Measurements from ENCODE around the gene SLC6A3.

Gene SLC6A3

DNA sequence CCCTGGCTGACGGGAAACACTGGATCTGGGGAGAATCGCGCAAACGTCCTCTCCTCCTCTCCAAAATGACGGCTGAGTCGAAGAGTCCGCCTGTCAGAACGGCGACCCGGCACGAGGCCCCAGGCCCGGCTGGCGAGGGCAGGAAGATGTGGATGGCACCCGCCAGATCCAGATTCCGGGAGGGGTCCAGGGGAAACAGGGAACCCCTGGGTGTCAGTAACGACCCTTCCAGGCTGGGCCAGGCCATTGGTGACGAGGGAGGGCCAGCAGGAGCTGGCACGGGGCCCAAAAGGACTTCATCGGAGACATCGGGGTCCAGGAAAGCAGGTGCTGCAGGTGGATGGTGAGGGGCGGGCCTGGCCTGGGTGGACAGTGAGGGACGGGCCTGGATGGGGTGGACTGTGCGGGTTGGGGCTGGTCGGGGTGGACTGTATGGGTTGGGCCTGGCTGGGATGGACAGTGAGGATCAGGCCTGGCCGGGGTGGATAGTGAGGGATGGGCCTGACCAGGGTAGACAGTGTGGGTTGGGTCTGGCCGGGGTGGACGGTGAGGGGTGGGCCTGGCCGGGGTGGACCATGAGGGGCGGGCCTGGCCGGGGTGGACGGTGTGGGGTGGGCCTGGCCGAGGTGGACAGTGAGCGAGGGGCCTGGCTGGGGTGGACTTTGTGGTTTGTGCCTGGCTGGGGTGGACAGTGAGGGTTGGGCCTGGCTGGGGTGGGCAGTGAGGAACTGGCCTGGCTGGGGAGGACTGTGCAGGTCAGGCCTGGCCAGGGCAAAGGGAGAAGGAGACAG lies 14.0 kb downstream of the SLC6A3 start:
- no peaks in the 10 kb centered on the region for H3K27me3 ChIP-seq (ENCODE audit: control insufficient read depth, insufficient read depth, low read length)
- no peaks in the 10 kb centered on the region for H3K9me3 ChIP-seq (ENCODE audit: control insufficient read depth, low read length)
- no peaks in the 10 kb centered on the region for H3K36me3 ChIP-seq (ENCODE audit: control insufficient read depth, insufficient read depth, low read length)
- H3K79me2 ChIP-seq, result no peaks in the 10 kb centered on the region
- TF ChIP-seq, protein P1, sequence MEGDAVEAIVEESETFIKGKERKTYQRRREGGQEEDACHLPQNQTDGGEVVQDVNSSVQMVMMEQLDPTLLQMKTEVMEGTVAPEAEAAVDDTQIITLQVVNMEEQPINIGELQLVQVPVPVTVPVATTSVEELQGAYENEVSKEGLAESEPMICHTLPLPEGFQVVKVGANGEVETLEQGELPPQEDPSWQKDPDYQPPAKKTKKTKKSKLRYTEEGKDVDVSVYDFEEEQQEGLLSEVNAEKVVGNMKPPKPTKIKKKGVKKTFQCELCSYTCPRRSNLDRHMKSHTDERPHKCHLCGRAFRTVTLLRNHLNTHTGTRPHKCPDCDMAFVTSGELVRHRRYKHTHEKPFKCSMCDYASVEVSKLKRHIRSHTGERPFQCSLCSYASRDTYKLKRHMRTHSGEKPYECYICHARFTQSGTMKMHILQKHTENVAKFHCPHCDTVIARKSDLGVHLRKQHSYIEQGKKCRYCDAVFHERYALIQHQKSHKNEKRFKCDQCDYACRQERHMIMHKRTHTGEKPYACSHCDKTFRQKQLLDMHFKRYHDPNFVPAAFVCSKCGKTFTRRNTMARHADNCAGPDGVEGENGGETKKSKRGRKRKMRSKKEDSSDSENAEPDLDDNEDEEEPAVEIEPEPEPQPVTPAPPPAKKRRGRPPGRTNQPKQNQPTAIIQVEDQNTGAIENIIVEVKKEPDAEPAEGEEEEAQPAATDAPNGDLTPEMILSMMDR (IDR thresholded peaks at IDR 0.05), result no peak
- H3K4me1 ChIP-seq, result no peaks in the 10 kb centered on the region
- H2AFZ ChIP-seq, result no peak overlapping the region
- no peak overlapping the region for H3K27ac ChIP-seq
- no peak overlapping the region for H3K4me3 ChIP-seq (ENCODE audit: low read depth, low read length)
- no peak overlapping the region for H3K4me2 ChIP-seq (ENCODE audit: low read length)
- no peak overlapping the region for H3K9ac ChIP-seq

- no peaks in the 10 kb centered on the region for H3K9me3 ChIP-seq (ENCODE audit: control insufficient read depth, low read length)
Observed at GRCh38 chr5:1430121-1430795, 15.0 kb downstream of the SLC6A3 start.

GRCh38 chr5:1429496-1429895 lies 15.7 kb downstream of the SLC6A3 start:
- no peak overlapping the region for H3K4me2 ChIP-seq (ENCODE audit: low read length)
- H3K36me3 ChIP-seq (ENCODE audit: control insufficient read depth, insufficient read depth, low read length), result no peaks in the 10 kb centered on the region
- H3K27ac ChIP-seq, result no peak overlapping the region
- H3K9me3 ChIP-seq (ENCODE audit: control insufficient read depth, low read length), result no peaks in the 10 kb centered on the region
- no peak overlapping the region for H2AFZ ChIP-seq
- TF ChIP-seq, protein P1 (IDR thresholded peaks at IDR 0.05), result no peak
- no peaks in the 10 kb centered on the region for H3K4me1 ChIP-seq
- H3K27me3 ChIP-seq (ENCODE audit: control insufficient read depth, insufficient read depth, low read length), result no peaks in the 10 kb centered on the region
- no peaks in the 10 kb centered on the region for H3K79me2 ChIP-seq
- H3K4me3 ChIP-seq (ENCODE audit: low read depth, low read length), result no peak overlapping the region
- H3K9ac ChIP-seq, result no peak overlapping the region

More at GRCh38 chr5:1430121-1430795, 15.0 kb downstream of the SLC6A3 start:
- Histone ChIP-seq H3K27ac (no peak overlapping the region), H3K79me2 (no peaks in the 10 kb centered on the region), H3K36me3 (ENCODE audit: control insufficient read depth, insufficient read depth, low read length) (no peaks in the 10 kb centered on the region), H3K4me1 (no peaks in the 10 kb centered on the region), H3K9ac (no peak overlapping the region), H3K27me3 (ENCODE audit: control insufficient read depth, insufficient read depth, low read length) (no peaks in the 10 kb centered on the region), H2AFZ (no peak overlapping the region), H3K4me2 (ENCODE audit: low read length) (no peak overlapping the region), H3K4me3 (ENCODE audit: low read depth, low read length) (no peak overlapping the region)
- TF ChIP-seq, protein P1 (IDR thresholded peaks at IDR 0.05), result no peak

- no peak overlapping the region for H3K27ac ChIP-seq
- TF ChIP-seq, protein P1 (IDR thresholded peaks at IDR 0.05), result no peak
Observed at GRCh38 chr5:1429066-1429465, 16.2 kb downstream of the SLC6A3 start.

More at GRCh38 chr5:1429066-1429465, 16.2 kb downstream of the SLC6A3 start:
- Histone ChIP-seq H3K4me2 (ENCODE audit: low read length) (no peak overlapping the region), H3K79me2 (no peaks in the 10 kb centered on the region), H3K27me3 (ENCODE audit: control insufficient read depth, insufficient read depth, low read length) (no peaks in the 10 kb centered on the region), H3K4me3 (ENCODE audit: low read depth, low read length) (no peak overlapping the region), H3K9ac (no peak overlapping the region), H3K36me3 (ENCODE audit: control insufficient read depth, insufficient read depth, low read length) (no peaks in the 10 kb centered on the region), H3K9me3 (ENCODE audit: control insufficient read depth, low read length) (no peaks in the 10 kb centered on the region), H2AFZ (no peak overlapping the region), H3K4me1 (no peaks in the 10 kb centered on the region)

Data from parathyroid adenoma (tissue), 2 donors.